GM12878 (cell line): ENCODE results near the gene CIRBP. TPM values are rescaled to one million over a fixed set of nuclear protein-coding genes. Genes with fewer than 3 reads are reported as not detected.

Experiments
- ATAC-seq: fragments of 200-7000 bp; cut with Tn5 transposase; 3 replicates; pipeline ENCODE4 v1.9.1; 2020; ENCODE audit warnings: mild to moderate bottlenecking, moderate library complexity
- BruUV-seq: library from RNA; stranded (reverse); fragments of 400-500 nt; replicated peaks from 2 replicates; lab custom pipeline; 2021; lab: Mats Ljungman, UMichigan
- CTCF ChIA-PET: fragments of 300-600 bp; sonication (Branson Sonifier 250); formaldehyde crosslinking; extraction: SDS; loops from one replicate; lab custom pipeline; 2021; ENCODE audit warnings: inconsistent platforms; lab: Yijun Ruan, JAX
- POLR2A ChIA-PET: fragments of 350-600 bp; formaldehyde crosslinking; extraction: SDS; loops from one replicate; lab custom pipeline; 2021; ENCODE audit warnings: inconsistent platforms; lab: Charles Lee
- RAD21 ChIA-PET: fragments of 300-600 bp; sonication (Branson Sonifier 250); formaldehyde crosslinking; loops from one replicate; lab custom pipeline; 2023; ENCODE audit warnings: antibody characterized with exemption; ENCODE audit not compliant: unreplicated experiment; lab: Charles Lee
- SMC1A ChIA-PET: fragments of 300-600 bp; sonication (Branson Sonifier 250); formaldehyde crosslinking; loops from one replicate; lab custom pipeline; 2023; ENCODE audit not compliant: unreplicated experiment, uncharacterized antibody; lab: Charles Lee
- DNase-seq: peaks from one replicate; pipeline ENCODE4 v3.0.0-alpha.2; 2011; ENCODE audit warnings: low read depth, low spot score
- FAIRE-seq: peaks from 3 replicates; lab custom pipeline; 2011; peaks lifted over from hg19 to GRCh38; lab: Jason Lieb, UNC
- H2AFZ ChIP-seq: 2 replicates; pipeline ENCODE4 v1.6.0; 2011; ENCODE audit warnings: low read depth, low read length, control low read depth; ENCODE audit not compliant: control insufficient read depth
- H3K27ac ChIP-seq: 2 replicates; pipeline ENCODE4 v1.5.1; 2011; ENCODE audit warnings: control low read depth; ENCODE audit not compliant: control insufficient read depth, insufficient read depth
- H3K27me3 ChIP-seq, 2 experiments: replicated peaks in 1 of 2; 2 replicates each; pipeline versions ENCODE4 v1.6.0 to v1.6.1; 2011; ENCODE audit warnings: low read length in 1 of 2; ENCODE audit not compliant: control insufficient read depth in 2 of 2, insufficient read depth in 2 of 2
- H3K36me3 ChIP-seq, 2 experiments: 2 replicates each; pipeline ENCODE4 v1.5.1; 2011; ENCODE audit warnings: low read length in 1 of 2; ENCODE audit not compliant: control insufficient read depth in 2 of 2, insufficient read depth in 2 of 2
- H3K4me1 ChIP-seq: 2 replicates; pipeline ENCODE4 v1.6.1; 2011; ENCODE audit warnings: mild to moderate bottlenecking, low read length, moderate library complexity, mixed read lengths; ENCODE audit not compliant: control insufficient read depth, insufficient read depth
- H3K4me2 ChIP-seq: 2 replicates; pipeline ENCODE4 v1.6.0; 2011; ENCODE audit warnings: control low read depth; ENCODE audit not compliant: control insufficient read depth, insufficient read depth
- H3K4me3 ChIP-seq: fragments of 200-600 bp; sonication (generic); 2 replicates; pipeline ENCODE4 v1.5.1; 2016
- H3K79me2 ChIP-seq: 2 replicates; pipeline ENCODE4 v1.6.0; 2011; ENCODE audit warnings: low read length; ENCODE audit not compliant: control insufficient read depth, insufficient read depth
- H3K9ac ChIP-seq: 2 replicates; pipeline ENCODE4 v1.8.0; 2011; ENCODE audit warnings: low read length, control low read depth, mixed read lengths; ENCODE audit not compliant: control insufficient read depth, insufficient read depth
- H3K9me3 ChIP-seq: replicated peaks from 3 replicates; pipeline ENCODE4 v1.5.1; 2011; ENCODE audit warnings: mild to moderate bottlenecking, low read length; ENCODE audit not compliant: control insufficient read depth, insufficient read depth
- H4K20me1 ChIP-seq: 2 replicates; pipeline ENCODE4 v1.6.0; 2011; ENCODE audit not compliant: control insufficient read depth, insufficient read depth
- BHLHE40 ChIP-seq, 2 experiments: fragments of 450-650 bp in 1 of 2; IDR thresholded peaks; 2 replicates each; pipeline ENCODE4 v1.6.1; 2011 to 2017; ENCODE audit warnings: low read depth in 2 of 2, borderline replicate concordance in 1 of 2, improper control_type of control experiment in 1 of 2, low read length in 1 of 2, mild to moderate bottlenecking in 1 of 2
- CEBPZ ChIP-seq: fragments of 150-350 bp; IDR thresholded peaks from 2 replicates; pipeline ENCODE4 v1.6.1; 2016; ENCODE audit warnings: low read depth, low read length
- DPF2 ChIP-seq: fragments of 450-650 bp; IDR thresholded peaks from 2 replicates; pipeline ENCODE4 v1.6.1; 2017; ENCODE audit warnings: mild to moderate bottlenecking
- LARP7 ChIP-seq: fragments of 450-650 bp; IDR thresholded peaks from 2 replicates; pipeline ENCODE4 v1.6.1; 2017; ENCODE audit warnings: mild to moderate bottlenecking
- MAX ChIP-seq: IDR thresholded peaks from 2 replicates; pipeline ENCODE4 v1.6.1; 2012; ENCODE audit warnings: low read depth, low read length, improper control_type of control experiment
- MXI1 ChIP-seq: fragments of 150-350 bp; IDR thresholded peaks from 2 replicates; pipeline ENCODE4 v1.6.1; 2011; ENCODE audit warnings: low read depth, mild to moderate bottlenecking, inconsistent platforms, low read length, improper control_type of control experiment
- MYB ChIP-seq: fragments of 150-350 bp; IDR thresholded peaks from 2 replicates; pipeline ENCODE4 v1.6.1; 2014; ENCODE audit warnings: mild to moderate bottlenecking, low read depth, low read length, borderline replicate concordance
- NFXL1 ChIP-seq: fragments of 450-650 bp; IDR thresholded peaks from 2 replicates; pipeline ENCODE4 v1.6.1; 2017; ENCODE audit warnings: antibody characterized with exemption, mild to moderate bottlenecking, borderline replicate concordance
- RAD21 ChIP-seq: IDR thresholded peaks from 2 replicates; pipeline ENCODE4 v1.6.1; 2011; ENCODE audit warnings: mild to moderate bottlenecking, low read depth, low read length, moderate library complexity; ENCODE audit not compliant: insufficient read depth
- STAT3 ChIP-seq: IDR thresholded peaks from 2 replicates; pipeline ENCODE4 v1.6.1; 2011; ENCODE audit warnings: low read depth, low read length, improper control_type of control experiment
- TBL1XR1 ChIP-seq: IDR thresholded peaks from 2 replicates; pipeline ENCODE4 v1.6.1; 2012; ENCODE audit warnings: low read depth, low read length, improper control_type of control experiment
- TCF12 ChIP-seq: IDR thresholded peaks from 2 replicates; pipeline ENCODE4 v1.6.1; 2011; ENCODE audit warnings: low read depth, mild to moderate bottlenecking, low read length
- ZNF592 ChIP-seq: fragments of 450-650 bp; IDR thresholded peaks from 2 replicates; pipeline ENCODE4 v1.6.1; 2017; ENCODE audit warnings: mild to moderate bottlenecking, moderate library complexity
- WGBS: methylation state at CpG from one replicate; pipeline ENCODE4 v1.1.6; 2016; ENCODE audit warnings: low lambda C conversion rate; ENCODE audit not compliant: insufficient replicate concordance, insufficient coverage; ENCODE audit errors: missing lambda C conversion rate; 5-methylcytosine and 5-hydroxymethylcytosine counted together
- in situ Hi-C: fragments of 300-500 bp; cut with MboI; formaldehyde crosslinking; loops from 9 replicates; pipeline ENCODE4 v1.14.3; 2018; ENCODE audit warnings: mixed read lengths
- intact Hi-C: fragments of 100-400 bp; cut with micrococcal nuclease; formaldehyde crosslinking; loops from one replicate; pipeline ENCODE4 v1.14.2; 2022; ENCODE audit not compliant: unreplicated experiment
- polyA plus RNA-seq, 11 experiments: library from polyadenylated mRNA; depleted of rRNA in 4 of 11; unstranded in 6 of 11; stranded (reverse) in 5 of 11; fragments of >200 nt; fragmentation: Nextera tagmentation in 4 of 11; fragmentation: Illumina TruSeq in 1 of 11; extraction: Ambion mirVana in 4 of 11; extraction: Trizol in 1 of 11; gene quantifications; 1 replicate in 1 of 11; 2 replicates in 10 of 11; pipeline versions ENCODE4 v1.2.1 to v1.2.3, GENCODE V29; 2011 to 2016; ENCODE audit warnings: inconsistent platforms in 2 of 11, missing spikeins in 2 of 11, low read depth in 1 of 11
- total RNA-seq, 4 experiments: library from RNA; depleted of rRNA in 3 of 4; stranded (reverse); fragments of >200 nt in 3 of 4; fragmentation: Illumina TruSeq in 1 of 4; extraction: Trizol in 1 of 4; gene quantifications; 2 replicates each; pipeline versions ENCODE4 v1.2.1 to v1.2.3, GENCODE V29; 2013 to 2021

The CIRBP gene
- total and polyA plus RNA-seq, 10 of the 15 experiments (the other 5 are each of a cell fraction or from before 2014, with no cell fraction given) = 27.6 to 335 (median 229) TPM

GRCh38 chr19:1243768-1244692, 25.1 kb upstream of the CIRBP start:
- Histone ChIP-seq H3K4me3 (peak overlapping the region; percentile 57), H3K9me3 (no peaks in the 10 kb centered on the region), H3K27me3 (peaks cover 0 to under 1% of the 10 kb centered on the region in 2 experiments; a peak in 1 of 4 replicates), H3K4me2 (peak overlapping the region; percentile 95; the same call in 1 of the 2 replicates), H3K9ac (no peak overlapping the region; the same call in 1 of the 2 replicates), H3K79me2 (peaks cover 17% of the 10 kb centered on the region), H3K4me1 (peaks cover 30% of the 10 kb centered on the region), H2AFZ (no peak overlapping the region), H3K36me3 (no peaks in the 10 kb centered on the region; a peak in 2 of 4 replicates), H4K20me1 (no peaks in the 10 kb centered on the region), H3K27ac (no peak overlapping the region)
- intact Hi-C loops = loop anchor here (1.0 to 10.0 kb wide), 3 partner anchors 22 to 319 kb away; partner anchors contain the start of genes ARID3A and GPX4
- peak; percentile 68 for ATAC-seq
- no peak for DNase-seq
- in situ Hi-C loops = no loop called here
- 40% methylated on average over 33 of the region's 33 CpGs for WGBS
- CTCF ChIA-PET = interaction anchor here (0.6 to 6.1 kb wide), 37 partner anchors 9 to 296 kb away, joined by 3 to 363 read pairs (median 4); partner anchors contain the start of genes ARHGAP45, CIRBP, FAM174C and WDR18
- peak; percentile 80 for FAIRE-seq
- SMC1A ChIA-PET = interaction anchor here (0.7 to 6.9 kb wide), 12 partner anchors 9 to 143 kb away, joined by 3 to 172 read pairs (median 4); partner anchors contain the start of genes CIRBP and FAM174C
- BruUV-seq = no TSS peak
- POLR2A ChIA-PET = interaction anchor here (0.6 to 7.7 kb wide), 12 partner anchors 9 to 224 kb away, joined by 3 to 184 read pairs (median 4); partner anchors contain the start of genes CIRBP and FAM174C
- RAD21 ChIA-PET = interaction anchor here (0.6 to 5.1 kb wide), 23 partner anchors 9 to 320 kb away, joined by 3 to 336 read pairs (median 4); partner anchors contain the start of genes ARHGAP45, CIRBP, FAM174C and NDUFS7
- TF ChIP-seq NFXL1 = no peak
- TF ChIP-seq STAT3 = no peak
- TF ChIP-seq MXI1 = peak; percentile 76
- peak; percentile 30 for TF ChIP-seq MAX
- TF ChIP-seq BHLHE40 (IDR thresholded peaks at IDR 0.05; ENCODE audit: borderline replicate concordance in 1 of 2, low read depth in 2 of 2, low read length in 1 of 2) = peak; percentile 38 to 43; a peak in 1 of 4 replicates
- TF ChIP-seq CEBPZ = no peak
- TF ChIP-seq TBL1XR1 = no peak
- peak; percentile 93 for TF ChIP-seq RAD21
- 0 out of 2 replicates have a peak, but pooled peaks have one; percentile 38 for TF ChIP-seq LARP7
- TF ChIP-seq ZNF592 = 0 out of 2 replicates have a peak, but pooled peaks have one; percentile 27
- peak; percentile 58; the same call in 1 of the 2 replicates for TF ChIP-seq TCF12
- TF ChIP-seq DPF2 = no peak; the same call in 1 of the 2 replicates
- TF ChIP-seq MYB = no peak
